ENCODE measurements around the gene SLC6A13. TPM values are rescaled to one million over a fixed set of nuclear protein-coding genes. Genes with fewer than 3 reads are reported as not detected.

SLC6A13 gene
- total RNA-seq, 1 donor from 2014 or later, result 2.6 TPM

GRCh38 chr12:267581-268482 is 5.2 kb upstream of the SLC6A13 start:
- Histone ChIP-seq H3K9me3 (ENCODE audit: control insufficient read depth in 3 of 3, low read length in 3 of 3) (no peaks in the 10 kb centered on the region), H3K27me3 (ENCODE audit: control insufficient read depth in 3 of 3, insufficient read depth in 3 of 3, low read length in 3 of 3) (no peaks in the 10 kb centered on the region), H3K4me3 (ENCODE audit: low read length in 3 of 3) (no peak overlapping the region), H3K4me1 (ENCODE audit: control insufficient read depth in 3 of 3, insufficient read depth in 3 of 3, low read length in 3 of 3) (no peaks in the 10 kb centered on the region), H3K27ac (ENCODE audit: low read depth, low read length) (no peak overlapping the region), H3K36me3 (ENCODE audit: control insufficient read depth in 3 of 3, insufficient read depth in 3 of 3, low read length in 3 of 3) (no peaks in the 10 kb centered on the region), H3K9ac (ENCODE audit: low read depth in 1 of 3, low read length in 3 of 3) (no peak overlapping the region)

GRCh38 chr12:265096-265495 is 2.5 kb upstream of the SLC6A13 start:
- Histone ChIP-seq H3K27me3 (ENCODE audit: control insufficient read depth in 3 of 3, insufficient read depth in 3 of 3, low read length in 3 of 3) (peaks cover 3 to 9% (median 3%) of the 10 kb centered on the region in 3 donors), H3K4me1 (ENCODE audit: control insufficient read depth in 3 of 3, insufficient read depth in 3 of 3, low read length in 3 of 3) (peaks cover 0 to 4% (median 0%) of the 10 kb centered on the region in 3 donors), H3K36me3 (ENCODE audit: control insufficient read depth in 3 of 3, insufficient read depth in 3 of 3, low read length in 3 of 3) (no peaks in the 10 kb centered on the region), H3K4me3 (ENCODE audit: low read length in 3 of 3) (no peak overlapping the region), H3K9ac (ENCODE audit: low read depth in 1 of 3, low read length in 3 of 3) (no peak overlapping the region), H3K27ac (ENCODE audit: low read depth, low read length) (no peak overlapping the region), H3K9me3 (ENCODE audit: control insufficient read depth in 3 of 3, low read length in 3 of 3) (no peaks in the 10 kb centered on the region)

GRCh38 chr12:264269-264668 is 1.6 kb upstream of the SLC6A13 start:
- no peak overlapping the region for H3K4me3 ChIP-seq (ENCODE audit: low read length in 3 of 3)
- H3K27me3 ChIP-seq (ENCODE audit: control insufficient read depth in 3 of 3, insufficient read depth in 3 of 3, low read length in 3 of 3), result peaks cover 8 to 12% (median 12%) of the 10 kb centered on the region in 3 donors
- no peaks in the 10 kb centered on the region for H3K9me3 ChIP-seq (ENCODE audit: control insufficient read depth in 3 of 3, low read length in 3 of 3)
- no peaks in the 10 kb centered on the region for H3K36me3 ChIP-seq (ENCODE audit: control insufficient read depth in 3 of 3, insufficient read depth in 3 of 3, low read length in 3 of 3)
- no peak overlapping the region for H3K9ac ChIP-seq (ENCODE audit: low read depth in 1 of 3, low read length in 3 of 3)
- H3K27ac ChIP-seq (ENCODE audit: low read depth, low read length), result no peak overlapping the region
- peaks cover 0 to 4% (median 0%) of the 10 kb centered on the region in 3 donors for H3K4me1 ChIP-seq (ENCODE audit: control insufficient read depth in 3 of 3, insufficient read depth in 3 of 3, low read length in 3 of 3)

- Histone ChIP-seq H3K27ac (ENCODE audit: low read depth, low read length) (no peak overlapping the region), H3K4me1 (ENCODE audit: control insufficient read depth in 3 of 3, insufficient read depth in 3 of 3, low read length in 3 of 3) (peaks cover 0 to 4% (median 0%) of the 10 kb centered on the region in 3 donors), H3K4me3 (ENCODE audit: low read length in 3 of 3) (no peak overlapping the region), H3K9me3 (ENCODE audit: control insufficient read depth in 3 of 3, low read length in 3 of 3) (no peaks in the 10 kb centered on the region), H3K9ac (ENCODE audit: low read depth in 1 of 3, low read length in 3 of 3) (no peak overlapping the region), H3K36me3 (ENCODE audit: control insufficient read depth in 3 of 3, insufficient read depth in 3 of 3, low read length in 3 of 3) (no peaks in the 10 kb centered on the region), H3K27me3 (ENCODE audit: control insufficient read depth in 3 of 3, insufficient read depth in 3 of 3, low read length in 3 of 3) (peaks cover 10 to 13% (median 12%) of the 10 kb centered on the region in 3 donors)
Measured at GRCh38 chr12:263574-263973, 938 bp upstream of the SLC6A13 start.

GRCh38 chr12:262113-262512 is 523 bp downstream of the SLC6A13 start:
- H3K4me3 ChIP-seq (ENCODE audit: low read length in 3 of 3), result no peak overlapping the region
- peaks cover 0 to 4% (median 0%) of the 10 kb centered on the region in 3 donors for H3K4me1 ChIP-seq (ENCODE audit: control insufficient read depth in 3 of 3, insufficient read depth in 3 of 3, low read length in 3 of 3)
- H3K27me3 ChIP-seq (ENCODE audit: control insufficient read depth in 3 of 3, insufficient read depth in 3 of 3, low read length in 3 of 3), result peaks cover 19 to 24% (median 21%) of the 10 kb centered on the region in 3 donors
- no peaks in the 10 kb centered on the region for H3K36me3 ChIP-seq (ENCODE audit: control insufficient read depth in 3 of 3, insufficient read depth in 3 of 3, low read length in 3 of 3)
- H3K27ac ChIP-seq (ENCODE audit: low read depth, low read length), result no peak overlapping the region
- no peaks in the 10 kb centered on the region for H3K9me3 ChIP-seq (ENCODE audit: control insufficient read depth in 3 of 3, low read length in 3 of 3)
- no peak overlapping the region for H3K9ac ChIP-seq (ENCODE audit: low read depth in 1 of 3, low read length in 3 of 3)

- Histone ChIP-seq H3K27me3 (ENCODE audit: control insufficient read depth in 3 of 3, insufficient read depth in 3 of 3, low read length in 3 of 3) (peaks cover 22 to 28% (median 26%) of the 10 kb centered on the region in 3 donors), H3K4me1 (ENCODE audit: control insufficient read depth in 3 of 3, insufficient read depth in 3 of 3, low read length in 3 of 3) (peaks cover 0 to 4% (median 0%) of the 10 kb centered on the region in 3 donors), H3K9me3 (ENCODE audit: control insufficient read depth in 3 of 3, low read length in 3 of 3) (no peaks in the 10 kb centered on the region), H3K4me3 (ENCODE audit: low read length in 3 of 3) (no peak overlapping the region), H3K9ac (ENCODE audit: low read depth in 1 of 3, low read length in 3 of 3) (no peak overlapping the region), H3K36me3 (ENCODE audit: control insufficient read depth in 3 of 3, insufficient read depth in 3 of 3, low read length in 3 of 3) (no peaks in the 10 kb centered on the region), H3K27ac (ENCODE audit: low read depth, low read length) (no peak overlapping the region)
Measured at GRCh38 chr12:257521-258321, 4.9 kb downstream of the SLC6A13 start.

GRCh38 chr12:256958-257357 is 5.7 kb downstream of the SLC6A13 start:
- Histone ChIP-seq H3K9me3 (ENCODE audit: control insufficient read depth in 3 of 3, low read length in 3 of 3) (no peaks in the 10 kb centered on the region), H3K9ac (ENCODE audit: low read depth in 1 of 3, low read length in 3 of 3) (no peak overlapping the region), H3K4me3 (ENCODE audit: low read length in 3 of 3) (no peak overlapping the region), H3K36me3 (ENCODE audit: control insufficient read depth in 3 of 3, insufficient read depth in 3 of 3, low read length in 3 of 3) (no peaks in the 10 kb centered on the region), H3K4me1 (ENCODE audit: control insufficient read depth in 3 of 3, insufficient read depth in 3 of 3, low read length in 3 of 3) (no peaks in the 10 kb centered on the region), H3K27me3 (ENCODE audit: control insufficient read depth in 3 of 3, insufficient read depth in 3 of 3, low read length in 3 of 3) (peaks cover 22 to 28% (median 26%) of the 10 kb centered on the region in 3 donors), H3K27ac (ENCODE audit: low read depth, low read length) (no peak overlapping the region)

- Histone ChIP-seq H3K27me3 (ENCODE audit: control insufficient read depth in 3 of 3, insufficient read depth in 3 of 3, low read length in 3 of 3) (peaks cover 22 to 27% (median 26%) of the 10 kb centered on the region in 3 donors), H3K9ac (ENCODE audit: low read depth in 1 of 3, low read length in 3 of 3) (no peak overlapping the region), H3K9me3 (ENCODE audit: control insufficient read depth in 3 of 3, low read length in 3 of 3) (no peaks in the 10 kb centered on the region), H3K4me1 (ENCODE audit: control insufficient read depth in 3 of 3, insufficient read depth in 3 of 3, low read length in 3 of 3) (no peaks in the 10 kb centered on the region), H3K36me3 (ENCODE audit: control insufficient read depth in 3 of 3, insufficient read depth in 3 of 3, low read length in 3 of 3) (no peaks in the 10 kb centered on the region), H3K27ac (ENCODE audit: low read depth, low read length) (no peak overlapping the region), H3K4me3 (ENCODE audit: low read length in 3 of 3) (no peak overlapping the region)
Measured at GRCh38 chr12:256225-256624, 6.4 kb downstream of the SLC6A13 start.

GRCh38 chr12:254912-255311 is 7.7 kb downstream of the SLC6A13 start:
- no peaks in the 10 kb centered on the region for H3K36me3 ChIP-seq (ENCODE audit: control insufficient read depth in 3 of 3, insufficient read depth in 3 of 3, low read length in 3 of 3)
- H3K4me1 ChIP-seq (ENCODE audit: control insufficient read depth in 3 of 3, insufficient read depth in 3 of 3, low read length in 3 of 3), result no peaks in the 10 kb centered on the region
- no peaks in the 10 kb centered on the region for H3K9me3 ChIP-seq (ENCODE audit: control insufficient read depth in 3 of 3, low read length in 3 of 3)
- H3K4me3 ChIP-seq (ENCODE audit: low read length in 3 of 3), result no peak overlapping the region
- H3K27ac ChIP-seq (ENCODE audit: low read depth, low read length), result no peak overlapping the region
- peaks cover 16 to 21% (median 18%) of the 10 kb centered on the region in 3 donors for H3K27me3 ChIP-seq (ENCODE audit: control insufficient read depth in 3 of 3, insufficient read depth in 3 of 3, low read length in 3 of 3)
- H3K9ac ChIP-seq (ENCODE audit: low read depth in 1 of 3, low read length in 3 of 3), result no peak overlapping the region

GRCh38 chr12:254039-254438 is 8.6 kb downstream of the SLC6A13 start:
- no peaks in the 10 kb centered on the region for H3K4me1 ChIP-seq (ENCODE audit: control insufficient read depth in 3 of 3, insufficient read depth in 3 of 3, low read length in 3 of 3)
- no peaks in the 10 kb centered on the region for H3K36me3 ChIP-seq (ENCODE audit: control insufficient read depth in 3 of 3, insufficient read depth in 3 of 3, low read length in 3 of 3)
- no peak overlapping the region for H3K9ac ChIP-seq (ENCODE audit: low read depth in 1 of 3, low read length in 3 of 3)
- H3K4me3 ChIP-seq (ENCODE audit: low read length in 3 of 3), result no peak overlapping the region
- no peaks in the 10 kb centered on the region for H3K9me3 ChIP-seq (ENCODE audit: control insufficient read depth in 3 of 3, low read length in 3 of 3)
- peaks cover 10 to 18% (median 17%) of the 10 kb centered on the region in 3 donors for H3K27me3 ChIP-seq (ENCODE audit: control insufficient read depth in 3 of 3, insufficient read depth in 3 of 3, low read length in 3 of 3)
- H3K27ac ChIP-seq (ENCODE audit: low read depth, low read length), result no peak overlapping the region

All from skeletal muscle tissue (tissue), 4 donors.